Ishikawa (cell line): ENCODE data around the gene MYBPC1.

ENCODE experiments used
- CREB1 ChIP-seq: IDR thresholded peaks from 2 replicates; pipeline ENCODE4 v1.6.1; 2012; ENCODE audit warnings: low read depth
- TAF1 ChIP-seq: IDR thresholded peaks from 2 replicates; pipeline ENCODE4 v1.6.1; 2012; ENCODE audit warnings: low read depth, mild to moderate bottlenecking
- TEAD4 ChIP-seq: IDR thresholded peaks from 2 replicates; pipeline ENCODE4 v1.6.1; 2012
- USF1 ChIP-seq: IDR thresholded peaks from 2 replicates; pipeline ENCODE4 v1.6.1; 2012
- YY1 ChIP-seq: IDR thresholded peaks from 2 replicates; pipeline ENCODE4 v1.6.1; 2012; ENCODE audit warnings: low read depth

- TF ChIP-seq USF1 = no peak
- TF ChIP-seq TAF1 = no peak
- no peak for TF ChIP-seq YY1
- no peak for TF ChIP-seq TEAD4
- no peak for TF ChIP-seq CREB1
These were observed 3.7 kb downstream of the MYBPC1 start for GRCh38 chr12:101598483-101598882.
